ENCODE data around the gene COBLL1.
"Not testable (repeated sequence)": the region's sequence is repeated elsewhere in the genome, so short reads cannot be mapped to it uniquely, and the experiment has no call there.

The COBLL1 gene

GRCh38 chr2:164785457-164785856 is 56.2 kb downstream of the COBLL1 start:
- no peak for DNase-seq

GRCh38 chr2:164784376-164784775 is 57.2 kb downstream of the COBLL1 start:
- DNase-seq: no peak

DNA sequence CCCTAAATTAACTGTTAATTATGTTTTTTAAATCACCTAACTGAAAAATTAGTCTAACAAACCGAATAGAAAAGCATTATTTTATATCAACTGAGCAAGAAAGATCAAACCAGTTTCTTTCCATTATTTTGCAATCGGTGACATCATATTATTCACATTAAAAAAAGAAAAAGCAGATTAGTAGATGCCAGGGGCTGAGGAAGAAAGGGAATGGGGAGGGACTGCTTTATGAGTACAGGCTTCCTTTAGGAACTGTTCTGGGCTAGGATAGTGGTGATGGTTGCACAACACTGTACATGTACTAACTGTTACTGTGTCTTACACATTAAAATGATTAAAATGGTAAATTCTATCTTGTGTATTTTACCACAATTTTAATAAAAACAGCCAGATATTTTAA is 59.3 kb downstream of the COBLL1 start:
- no peak for DNase-seq

DNA sequence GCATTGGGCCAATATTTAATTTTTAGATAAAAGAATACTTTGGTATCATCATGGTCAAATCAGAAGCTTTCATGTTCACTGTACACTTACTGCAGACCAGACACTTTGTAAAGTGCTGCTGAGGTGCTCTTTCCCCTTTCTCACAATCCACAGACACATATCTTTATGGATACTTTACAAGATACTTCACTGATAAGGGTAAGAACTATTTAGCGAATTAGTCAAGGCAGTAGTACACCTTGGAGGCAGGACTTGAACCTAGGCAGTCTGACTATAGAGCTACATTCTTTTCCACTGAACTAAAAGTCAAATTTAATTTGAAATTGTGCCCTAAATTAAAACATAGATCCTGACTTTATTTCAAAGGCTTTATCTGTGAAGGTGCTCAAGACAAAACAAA is 60.2 kb downstream of the COBLL1 start:
- no peak for DNase-seq

GRCh38 chr2:164780611-164781178 is 60.9 kb downstream of the COBLL1 start:
- no peak for DNase-seq

- no peak for DNase-seq
These were observed 62.1 kb downstream of the COBLL1 start for GRCh38 chr2:164779383-164780057.

DNA sequence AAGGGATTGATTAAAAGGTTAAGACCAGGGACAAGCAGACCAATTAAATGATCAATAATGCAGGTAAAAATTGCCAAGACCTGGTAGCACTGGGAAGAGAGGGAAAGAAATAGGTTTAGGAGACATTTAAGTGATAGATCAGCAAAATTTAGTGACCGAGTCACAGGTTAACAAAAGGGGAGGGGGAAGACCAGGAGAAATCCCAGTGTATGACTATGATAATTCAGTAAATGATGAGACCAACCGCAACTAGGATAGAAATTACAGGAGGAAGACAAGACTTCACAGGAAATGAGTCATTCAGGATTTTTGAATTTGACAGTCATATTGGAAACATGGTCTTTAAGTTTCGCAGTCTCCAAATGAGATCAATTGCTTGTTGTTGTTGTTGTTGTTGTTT is 62.9 kb downstream of the COBLL1 start:
- DNase-seq: no peak

DNA sequence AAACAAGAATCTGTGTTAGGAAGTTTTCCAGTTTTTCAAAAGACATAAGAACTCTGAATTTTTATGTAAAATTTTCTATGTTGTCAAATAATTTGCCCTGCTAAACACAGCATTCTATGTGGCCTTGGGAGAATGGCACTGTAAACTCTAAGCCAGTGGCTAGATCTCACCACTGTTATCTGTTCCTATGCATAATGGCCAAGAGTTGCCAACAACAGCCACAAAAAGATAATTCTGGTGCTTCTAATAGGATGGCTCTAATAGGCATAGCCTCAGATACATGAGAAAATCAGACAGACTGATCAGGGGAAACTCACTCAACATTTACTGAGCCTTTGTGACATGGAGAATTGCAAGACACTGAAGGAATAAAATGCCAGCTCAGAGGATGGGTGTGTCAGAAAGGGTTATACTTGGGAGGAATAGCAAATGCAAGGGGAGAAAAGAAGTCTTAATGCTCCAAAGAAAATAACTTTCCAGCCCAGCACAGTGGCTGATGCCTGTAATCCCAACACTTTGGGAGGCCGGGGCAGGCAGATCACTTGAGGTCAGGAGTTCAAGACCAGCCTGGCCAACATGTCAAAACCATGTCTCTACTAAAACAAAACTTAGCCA is 63.7 kb downstream of the COBLL1 start:
- DNase-seq: no peak

- DNase-seq: no peak
These were observed 68.0 kb downstream of the COBLL1 start for GRCh38 chr2:164773635-164774034.

GRCh38 chr2:164773091-164773490 is 68.5 kb downstream of the COBLL1 start:
- DNase-seq: no peak

DNA sequence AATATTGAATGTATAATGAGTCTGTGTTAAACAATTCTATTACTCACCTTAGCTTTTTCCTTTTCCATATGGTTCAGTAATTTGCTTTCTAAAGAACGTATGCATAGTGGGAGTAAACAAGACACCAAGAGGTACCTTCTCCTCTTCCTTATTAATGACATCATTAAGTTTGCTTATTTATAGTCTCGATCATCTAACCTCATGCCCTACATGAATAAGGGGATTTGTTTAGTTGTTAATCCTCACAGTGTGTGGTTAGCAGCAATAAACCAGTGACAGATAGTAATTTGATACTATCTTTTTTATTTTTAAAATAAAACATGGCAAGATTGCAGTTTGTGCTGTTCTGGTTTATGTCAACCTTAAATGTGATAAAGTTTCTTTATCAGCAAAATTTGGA is 69.7 kb downstream of the COBLL1 start:
- DNase-seq: no peak

DNA sequence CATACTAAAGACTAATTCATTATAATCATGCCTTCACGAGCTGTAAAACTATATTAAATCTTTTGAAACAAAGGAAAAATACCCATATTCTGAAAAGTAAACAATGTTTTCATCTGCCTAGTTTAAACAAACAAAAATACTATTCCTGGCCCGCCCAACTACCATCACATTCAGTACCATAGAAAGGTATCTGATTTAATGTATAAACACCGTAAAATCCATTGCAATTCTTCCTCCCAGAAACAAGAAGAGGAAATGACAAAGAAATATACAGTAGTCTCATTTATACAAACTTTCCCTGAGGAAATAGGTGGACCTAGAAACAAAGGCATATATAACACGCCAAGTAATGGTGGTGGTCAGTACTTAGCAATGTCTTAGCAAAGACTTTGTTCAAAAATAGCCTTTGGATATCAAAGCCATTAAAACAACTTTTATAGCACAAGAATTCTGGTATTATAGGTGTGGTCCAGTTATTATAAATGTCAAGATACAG is 71.2 kb downstream of the COBLL1 start:
- DNase-seq: no peak

DNA sequence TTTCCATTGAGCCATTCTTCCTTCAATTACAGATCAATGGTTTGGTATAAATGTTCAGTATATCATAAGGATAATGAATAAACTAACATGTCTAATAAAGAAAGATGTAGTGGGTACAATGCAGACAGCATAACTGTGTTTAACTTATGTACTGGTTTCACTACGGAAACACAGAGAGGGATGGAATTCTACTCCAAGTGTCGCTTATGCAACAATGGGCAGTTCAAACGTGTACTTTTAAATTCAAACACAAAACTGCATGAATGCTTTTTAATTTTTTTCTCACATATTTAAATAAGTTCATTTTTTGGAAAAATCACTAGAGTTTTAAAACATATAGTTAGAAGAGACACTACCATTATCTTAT is 74.7 kb downstream of the COBLL1 start:
- no peak for DNase-seq

DNA sequence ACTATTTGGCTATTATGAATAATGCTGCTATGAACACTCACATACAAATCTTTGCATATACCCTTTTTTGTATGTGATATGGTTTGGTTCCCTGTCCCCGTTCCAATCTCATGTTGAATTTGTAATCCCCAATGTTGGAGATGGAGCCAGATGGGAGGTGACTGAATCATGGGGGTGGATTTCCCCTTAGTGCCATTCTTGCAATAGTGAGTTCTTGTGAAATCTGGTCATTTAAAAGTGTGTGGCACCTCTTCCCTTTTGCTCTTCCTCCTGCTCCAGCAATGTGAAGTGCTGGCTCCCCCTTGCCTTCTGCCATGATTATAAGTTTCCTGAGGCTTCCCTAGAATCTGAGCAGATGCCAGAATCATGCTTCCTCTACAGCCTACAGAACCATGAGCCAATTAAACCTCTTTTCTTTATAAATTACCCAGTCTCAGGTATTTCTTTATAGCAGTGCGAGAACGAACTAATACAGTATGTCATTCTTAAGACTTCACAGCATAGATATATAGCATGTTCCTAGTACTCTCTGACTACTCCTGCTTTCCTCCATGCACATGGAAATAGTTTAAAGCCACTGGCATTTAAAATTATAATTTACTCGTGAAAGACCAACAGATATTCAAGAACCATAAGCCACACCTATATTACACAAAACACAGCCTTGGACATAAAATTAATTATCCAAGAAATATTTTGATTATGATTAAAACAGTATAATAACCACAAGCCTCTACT is 75.2 kb downstream of the COBLL1 start:
- DNase-seq: no peak

DNA sequence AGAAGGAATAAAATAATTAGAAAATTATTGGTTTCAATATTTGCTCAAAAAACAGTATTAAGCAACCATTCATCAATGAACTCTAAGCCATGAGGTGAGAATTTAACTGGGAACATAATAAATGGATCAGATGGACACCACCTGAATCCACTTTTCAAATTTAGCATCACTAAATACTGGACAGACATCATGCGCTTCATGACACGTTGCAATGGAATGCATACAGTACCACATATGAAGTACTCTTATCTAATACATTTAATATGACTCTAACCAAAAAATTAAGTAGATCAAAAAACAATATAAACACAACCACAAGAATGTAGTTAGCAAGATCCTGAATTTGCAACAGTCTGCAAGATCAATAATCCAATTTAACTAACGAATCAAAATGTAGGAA is 76.6 kb downstream of the COBLL1 start:
- DNase-seq: no peak

DNA sequence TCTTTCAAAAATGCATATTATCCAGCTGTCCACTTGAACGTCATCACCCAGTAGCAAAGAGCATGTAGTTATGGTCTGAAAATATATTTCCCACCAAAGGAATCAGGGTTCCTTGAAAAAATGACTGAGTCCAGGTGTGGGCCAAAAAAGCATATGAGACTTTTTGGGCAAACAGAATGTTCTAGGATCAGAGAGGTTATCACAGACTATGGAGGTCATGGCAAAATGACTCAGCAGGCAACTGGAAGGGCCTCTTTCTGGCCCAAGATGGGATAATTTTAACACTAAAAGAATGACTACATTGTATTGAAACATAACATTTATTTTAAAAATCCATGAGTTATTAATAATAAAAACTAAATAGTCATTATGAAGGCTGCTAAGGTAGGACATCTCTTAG is 77.1 kb downstream of the COBLL1 start:
- no peak for DNase-seq

DNA sequence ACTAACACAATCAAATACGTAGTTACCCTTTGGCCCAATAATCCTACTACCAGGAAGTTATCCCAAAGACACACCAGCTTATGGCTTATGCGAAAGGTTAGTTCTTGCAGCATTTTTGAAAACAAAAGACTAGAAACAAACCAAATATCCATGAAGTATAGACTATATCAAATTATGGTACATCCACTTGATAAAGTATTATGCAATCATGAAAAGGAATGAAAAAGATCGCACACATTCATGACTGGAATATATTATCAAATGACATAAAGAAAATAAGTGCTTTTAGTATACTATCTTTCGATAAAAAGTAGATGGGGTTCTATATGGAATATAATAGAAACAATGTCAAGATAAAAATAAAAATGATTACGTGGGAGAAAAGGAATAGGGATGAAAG is 78.2 kb downstream of the COBLL1 start:
- no peak for DNase-seq

- DNase-seq: no peak
These were observed 79.7 kb downstream of the COBLL1 start for GRCh38 chr2:164761737-164762460.

DNA sequence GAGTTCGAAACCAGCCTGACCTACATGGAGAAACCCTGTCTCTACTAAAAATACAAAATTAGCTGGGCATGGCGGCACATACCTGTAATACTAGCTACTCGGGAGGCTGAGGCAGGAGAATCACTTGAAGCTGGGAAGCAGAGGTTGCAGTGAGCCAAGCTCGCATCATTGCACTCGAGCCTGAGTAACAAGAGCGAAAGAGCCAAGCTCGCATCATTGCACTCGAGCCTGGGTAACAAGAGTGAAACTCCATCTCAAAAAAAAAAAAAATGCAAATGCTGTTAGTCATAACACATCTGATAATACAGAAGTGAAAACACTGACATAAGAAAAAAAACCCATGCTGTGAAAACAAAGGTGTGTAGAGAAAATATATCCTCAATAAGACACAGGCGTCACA is 80.4 kb downstream of the COBLL1 start:
- DNase-seq: not testable (repeated sequence)

- no peak for DNase-seq
These were observed 81.4 kb downstream of the COBLL1 start for GRCh38 chr2:164760179-164760578.

GRCh38 chr2:164757934-164758695 is 83.5 kb downstream of the COBLL1 start:
- DNase-seq: no peak

DNA sequence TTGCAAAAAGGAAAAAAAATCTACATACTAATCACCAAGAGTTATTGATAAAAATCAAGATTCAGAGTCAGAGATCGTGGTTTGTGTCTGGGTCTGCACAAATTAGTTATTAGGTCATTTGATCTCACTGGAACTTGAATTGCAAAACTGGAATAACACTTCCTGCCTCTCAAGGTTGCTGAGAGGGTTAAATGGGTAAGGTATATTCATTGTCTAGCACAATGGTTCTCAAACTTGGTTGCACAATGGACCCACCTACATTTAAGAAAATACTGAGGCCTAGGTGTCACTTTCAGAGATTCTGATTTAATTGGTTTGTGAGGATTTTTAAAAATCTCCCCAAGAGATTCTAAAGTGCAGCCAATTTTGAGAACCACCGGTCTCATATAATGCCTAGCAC is 84.8 kb downstream of the COBLL1 start:
- no peak for DNase-seq

Data from activated CD4-positive, CD25-positive, alpha-beta regulatory T cell (primary cell).